Psoas muscle (tissue), 8 donors: ENCODE measurements around the gene SPAG8. TPM values are rescaled to one million over a fixed set of nuclear protein-coding genes. Genes with fewer than 3 reads are reported as not detected.

ENCODE experiments used
- ATAC-seq, 4 donors: fragments of 200-7000 bp; cut with Tn5 transposase; one replicate each; pipeline ENCODE4 v1.9.1; 2020; ENCODE audit warnings: moderate library complexity in 3 of 4, mild to moderate bottlenecking in 2 of 4
- DNase-seq, 2 donors: peaks; one replicate each; pipeline ENCODE4 v3.0.0-alpha.2; 2020
- H3K27ac ChIP-seq: fragments of 200-600 bp; one replicate; pipeline ENCODE4 v1.8.0; 2022
- H3K27me3 ChIP-seq, 3 donors: fragments of 200-600 bp in 1 of 3; one replicate each; pipeline versions ENCODE4 v1.6.1 to v1.8.0; 2013 to 2022; ENCODE audit warnings: low read length in 2 of 3, mild to moderate bottlenecking in 2 of 3, moderate library complexity in 1 of 3; ENCODE audit not compliant: insufficient read depth in 3 of 3
- H3K36me3 ChIP-seq, 2 donors: fragments of 200-600 bp in 1 of 2; one replicate each; pipeline versions ENCODE4 v1.6.1 to v1.8.0; 2013 to 2022; ENCODE audit warnings: low read depth in 1 of 2, mild to moderate bottlenecking in 1 of 2, moderate library complexity in 1 of 2; ENCODE audit not compliant: insufficient read depth in 1 of 2
- H3K4me1 ChIP-seq: fragments of 200-600 bp; one replicate; pipeline ENCODE4 v1.8.0; 2022
- H3K4me3 ChIP-seq: fragments of 200-600 bp; one replicate; pipeline ENCODE4 v1.8.0; 2022; ENCODE audit warnings: mild to moderate bottlenecking
- H3K9me3 ChIP-seq: fragments of 200-600 bp; one replicate; pipeline ENCODE4 v1.8.0; 2022
- CTCF ChIP-seq: fragments of 200-600 bp; IDR thresholded peaks from one replicate; pipeline ENCODE4 v1.8.0; 2022; ENCODE audit warnings: antibody characterized with exemption
- WGBS, 3 donors: extraction: QIAGEN DNeasy Blood & Tissue Kit; methylation state at CpG; one replicate each; pipeline versions ENCODE4 v1.1.6 to v1.1.7; 2013; 5-methylcytosine and 5-hydroxymethylcytosine counted together
- intact Hi-C, 2 donors: fragments of 100-400 bp; cut with DNase I; formaldehyde crosslinking; loops; one replicate each; pipeline versions ENCODE4 v1.11.0 to v1.14.2; 2022
- polyA plus RNA-seq, 3 donors: library from polyadenylated mRNA; stranded (reverse); fragments of 200-250 nt; gene quantifications; one replicate each; pipeline ENCODE4 v1.2.3, GENCODE V29; 2013
- total RNA-seq, 4 donors: library from RNA; stranded (reverse); fragmentation: NEBNext Ultra II Directional in 2 of 4; extraction: Animal tissue kit (Norgen Biotek cat#: 25700) in 2 of 4; gene quantifications; one replicate each; pipeline versions ENCODE4 v1.2.1 to v1.2.4, GENCODE V29; 2021 to 2023
- donor health status: healthy with polysubstance abuse.
- donor health status: DM: no; HTN: no; CAD: no; lungs with moderate emphysema.
- donor health status: Bipolar disorder and iron deficiency.
- donor health status: healthy.
- donor health status: DM: yes; HTN: yes; CAD: no.
- donor health status: DM: no; HTN: no; CAD: no.
- donor health status: DM: no; HTN: no; CAD: no.
- donor health status: DM: yes; HTN: yes; CAD: no.

Gene SPAG8
- total and polyA plus RNA-seq, 7 donors = 0.25 to 1.3 (median 0.93) TPM

DNA sequence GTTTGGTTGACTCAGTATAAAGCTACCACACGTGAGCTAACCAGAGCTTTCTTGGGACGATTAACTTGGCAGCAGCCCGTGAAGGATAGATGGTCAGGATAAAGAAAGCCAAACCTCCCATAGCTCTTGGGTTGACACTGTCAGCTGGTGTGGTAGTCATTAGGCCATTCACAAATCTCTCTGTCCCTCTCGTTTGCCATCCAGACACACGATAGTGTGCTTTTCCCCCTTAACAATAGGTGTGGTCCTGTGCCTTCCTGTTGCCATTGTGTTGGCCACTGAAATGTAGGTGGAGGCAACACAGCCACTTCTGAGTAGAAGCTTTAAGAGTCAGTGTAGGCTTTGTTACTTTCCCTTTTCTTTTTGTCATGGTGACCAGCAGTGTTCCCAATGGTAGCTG is 46.4 kb upstream of the SPAG8 start:
- DNase-seq (no peak), ATAC-seq (peak in 1 of 4 donors; percentile 14)
- Histone ChIP-seq H3K4me1 (no peaks in the 10 kb centered on the region), H3K27ac (no peak overlapping the region), H3K27me3 (peaks cover 0 to 3% (median 0%) of the 10 kb centered on the region in 3 donors), H3K9me3 (no peaks in the 10 kb centered on the region), H3K36me3 (peaks cover 0 to 5% of the 10 kb centered on the region in 2 donors), H3K4me3 (no peak overlapping the region)
- no peak for TF ChIP-seq CTCF
- intact Hi-C loops = no loop called here
- WGBS, 3 donors = 39 to 58% (median 55%) methylated on average over 5 of the region's 5 CpGs

- no peak for TF ChIP-seq CTCF
- WGBS, 3 donors = 79 to 87% (median 80%) methylated on average over 5 of the region's 5 CpGs
- DNase-seq (no peak), ATAC-seq (no peak)
- Histone ChIP-seq H3K4me3 (no peak overlapping the region), H3K9me3 (no peaks in the 10 kb centered on the region), H3K27ac (no peak overlapping the region), H3K4me1 (no peaks in the 10 kb centered on the region), H3K27me3 (no peaks in the 10 kb centered on the region), H3K36me3 (peaks cover 0 to 14% of the 10 kb centered on the region in 2 donors)
- intact Hi-C loops = loop anchor here in 1 of 2 donors (1.0 kb wide), 1 partner anchor 21 kb away; no protein-coding TSS in a partner anchor
These were observed 44.8 kb upstream of the SPAG8 start for GRCh38 chr9:35856882-35857281.

DNA sequence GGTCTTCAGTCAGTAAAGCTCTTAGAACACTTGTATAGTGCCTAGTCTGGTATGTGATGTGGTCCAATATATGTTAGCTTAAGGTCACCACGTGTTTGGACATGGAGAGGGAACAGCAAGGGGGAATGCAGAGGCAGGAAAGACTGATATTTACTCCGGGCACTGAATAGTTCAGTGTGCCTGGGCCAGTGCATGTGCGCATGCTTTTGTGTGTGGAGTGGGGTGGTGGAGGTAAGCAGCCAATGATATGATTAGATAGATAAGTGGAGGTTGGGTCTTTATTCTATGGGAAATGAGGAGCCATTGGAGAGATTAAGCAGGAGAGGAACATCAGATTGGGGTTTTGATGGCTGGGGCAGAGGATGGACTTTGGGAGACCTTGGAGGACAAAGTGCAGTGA is 44.1 kb upstream of the SPAG8 start:
- Histone ChIP-seq H3K4me3 (no peak overlapping the region), H3K27ac (no peak overlapping the region), H3K9me3 (no peaks in the 10 kb centered on the region), H3K36me3 (peaks cover 0 to 14% of the 10 kb centered on the region in 2 donors), H3K4me1 (no peaks in the 10 kb centered on the region), H3K27me3 (no peaks in the 10 kb centered on the region)
- WGBS, 3 donors = 76 to 80% (median 77%) methylated on average over 3 of the region's 3 CpGs
- intact Hi-C loops = no loop called here
- DNase-seq (no peak), ATAC-seq (no peak)
- no peak for TF ChIP-seq CTCF

DNA sequence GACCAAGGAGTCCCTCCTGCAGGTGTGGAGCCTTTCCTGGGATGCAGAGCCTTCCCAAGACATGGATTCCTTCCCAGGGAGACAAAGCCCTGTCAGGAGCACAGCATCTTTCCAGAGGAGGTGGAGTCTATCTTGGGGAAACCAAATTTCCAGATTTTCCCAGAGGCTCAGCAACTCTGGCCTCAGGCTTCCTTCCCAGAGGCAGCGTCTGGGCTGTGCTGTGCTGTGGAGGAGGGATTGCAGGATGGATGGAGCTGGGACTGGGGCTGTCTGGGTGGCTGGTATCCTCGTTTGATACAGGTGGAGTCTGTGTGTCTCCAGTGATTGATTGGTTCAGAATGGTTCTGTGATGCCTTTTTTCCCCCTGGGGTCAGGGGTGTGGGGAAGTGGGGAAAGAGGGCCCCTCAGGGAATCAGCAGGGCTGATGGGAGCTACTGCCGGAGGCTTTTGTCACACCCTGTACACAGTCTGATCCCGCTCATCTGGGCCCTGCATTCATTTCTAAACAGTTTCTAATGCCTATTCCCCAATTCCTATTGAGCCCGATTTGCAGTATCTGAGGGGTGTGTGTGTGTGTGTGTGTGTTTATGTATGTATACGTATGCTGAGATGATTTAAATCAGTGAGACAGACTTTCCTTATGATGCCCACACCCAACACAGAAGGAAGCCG is 42.2 kb upstream of the SPAG8 start:
- intact Hi-C loops = loop anchor here in 1 of 2 donors (5.0 kb wide), 1 partner anchor 48 kb away; no protein-coding TSS in a partner anchor
- Histone ChIP-seq H3K27ac (no peak overlapping the region), H3K4me1 (no peaks in the 10 kb centered on the region), H3K4me3 (no peak overlapping the region), H3K9me3 (no peaks in the 10 kb centered on the region), H3K27me3 (no peaks in the 10 kb centered on the region), H3K36me3 (peaks cover 0 to 14% of the 10 kb centered on the region in 2 donors)
- no peak for DNase-seq
- WGBS, 3 donors = 84 to 88% (median 88%) methylated on average over 7 of the region's 7 CpGs
- no peak for ATAC-seq
- no peak for TF ChIP-seq CTCF
